ENCODE data around the gene MORN5.

The MORN5 gene

GRCh38 chr9:122118343-122119165 is 41.2 kb upstream of the MORN5 start:
- TF ChIP-seq MAX (IDR thresholded peaks at IDR 0.05) (0 out of 2 replicates have a peak, but pooled peaks have one; percentile 15), CEBPB (IDR thresholded peaks at IDR 0.05) (no peak)

GRCh38 chr9:122119166-122119521 is 40.6 kb upstream of the MORN5 start:
- TF ChIP-seq EP300 (IDR thresholded peaks at IDR 0.05; ENCODE audit: borderline replicate concordance) (peak; percentile 68; the same call in 1 of the 2 replicates), YY1 (IDR thresholded peaks at IDR 0.05; ENCODE audit: low read depth) (0 out of 2 replicates have a peak, but pooled peaks have one; percentile 56), ZBTB7A (IDR thresholded peaks at IDR 0.05; ENCODE audit: low read depth) (no peak), TEAD4 (IDR thresholded peaks at IDR 0.05) (peak; percentile 75), TAF1 (IDR thresholded peaks at IDR 0.05; ENCODE audit: low read depth) (no peak), FOXM1 (IDR thresholded peaks at IDR 0.05; ENCODE audit: borderline replicate concordance, low read depth) (no peak), EGR1 (IDR thresholded peaks at IDR 0.05) (0 out of 2 replicates have a peak, but pooled peaks have one; percentile 31), MAX (IDR thresholded peaks at IDR 0.05) (peak; percentile 41; the same call in 1 of the 2 replicates), RAD21 (IDR thresholded peaks at IDR 0.05; ENCODE audit: low read depth) (no peak), REST (IDR thresholded peaks at IDR 0.05; ENCODE audit: low read depth) (no peak), TCF12 (IDR thresholded peaks at IDR 0.05; ENCODE audit: low read depth) (peak; percentile 58), NFIC (IDR thresholded peaks at IDR 0.05) (no peak), CREB1 (IDR thresholded peaks at IDR 0.05; ENCODE audit: low read depth) (no peak), CEBPB (IDR thresholded peaks at IDR 0.05) (peak; percentile 93), USF1 (IDR thresholded peaks at IDR 0.05) (no peak)

- no peak for TF ChIP-seq FOXM1 (IDR thresholded peaks at IDR 0.05; ENCODE audit: borderline replicate concordance, low read depth)
- no peak for TF ChIP-seq ZBTB7A (IDR thresholded peaks at IDR 0.05; ENCODE audit: low read depth)
- no peak for TF ChIP-seq TEAD4 (IDR thresholded peaks at IDR 0.05)
- TF ChIP-seq NFIC (IDR thresholded peaks at IDR 0.05), result no peak
- no peak for TF ChIP-seq EP300 (IDR thresholded peaks at IDR 0.05; ENCODE audit: borderline replicate concordance)
- TF ChIP-seq MAX (IDR thresholded peaks at IDR 0.05), result no peak
- no peak for TF ChIP-seq REST (IDR thresholded peaks at IDR 0.05; ENCODE audit: low read depth)
- TF ChIP-seq TCF12 (IDR thresholded peaks at IDR 0.05; ENCODE audit: low read depth), result no peak
- no peak for TF ChIP-seq EGR1 (IDR thresholded peaks at IDR 0.05)
- no peak for TF ChIP-seq CEBPB (IDR thresholded peaks at IDR 0.05)
- TF ChIP-seq YY1 (IDR thresholded peaks at IDR 0.05; ENCODE audit: low read depth), result no peak
- TF ChIP-seq TAF1 (IDR thresholded peaks at IDR 0.05; ENCODE audit: low read depth), result no peak
- TF ChIP-seq CREB1 (IDR thresholded peaks at IDR 0.05; ENCODE audit: low read depth), result no peak
- TF ChIP-seq RAD21 (IDR thresholded peaks at IDR 0.05; ENCODE audit: low read depth), result no peak
Observed at GRCh38 chr9:122119721-122120120, 40.0 kb upstream of the MORN5 start.

GRCh38 chr9:122120316-122121071 is 39.2 kb upstream of the MORN5 start:
- TF ChIP-seq EGR1 (IDR thresholded peaks at IDR 0.05) (no peak), RAD21 (IDR thresholded peaks at IDR 0.05; ENCODE audit: low read depth) (no peak), NFIC (IDR thresholded peaks at IDR 0.05) (no peak), YY1 (IDR thresholded peaks at IDR 0.05; ENCODE audit: low read depth) (no peak), CREB1 (IDR thresholded peaks at IDR 0.05; ENCODE audit: low read depth) (no peak), TEAD4 (IDR thresholded peaks at IDR 0.05) (no peak), REST (IDR thresholded peaks at IDR 0.05; ENCODE audit: low read depth) (no peak), ZBTB7A (IDR thresholded peaks at IDR 0.05; ENCODE audit: low read depth) (no peak), TCF12 (IDR thresholded peaks at IDR 0.05; ENCODE audit: low read depth) (no peak), EP300 (IDR thresholded peaks at IDR 0.05; ENCODE audit: borderline replicate concordance) (no peak), FOXM1 (IDR thresholded peaks at IDR 0.05; ENCODE audit: borderline replicate concordance, low read depth) (no peak), CEBPB (IDR thresholded peaks at IDR 0.05) (no peak), USF1 (IDR thresholded peaks at IDR 0.05) (no peak), TAF1 (IDR thresholded peaks at IDR 0.05; ENCODE audit: low read depth) (no peak)
